ENCODE data around the gene GAS2L1.

- no peak for TF ChIP-seq CTCF (tag by site-specific recombination; IDR thresholded peaks at IDR 0.05)
- no peak for TF ChIP-seq ZNF274 (IDR thresholded peaks at IDR 0.05; ENCODE audit: low read length)
- TF ChIP-seq ZNF274 (tag by site-specific recombination; IDR thresholded peaks at IDR 0.05; ENCODE audit: borderline replicate concordance): no peak
- TF ChIP-seq, protein P1, sequence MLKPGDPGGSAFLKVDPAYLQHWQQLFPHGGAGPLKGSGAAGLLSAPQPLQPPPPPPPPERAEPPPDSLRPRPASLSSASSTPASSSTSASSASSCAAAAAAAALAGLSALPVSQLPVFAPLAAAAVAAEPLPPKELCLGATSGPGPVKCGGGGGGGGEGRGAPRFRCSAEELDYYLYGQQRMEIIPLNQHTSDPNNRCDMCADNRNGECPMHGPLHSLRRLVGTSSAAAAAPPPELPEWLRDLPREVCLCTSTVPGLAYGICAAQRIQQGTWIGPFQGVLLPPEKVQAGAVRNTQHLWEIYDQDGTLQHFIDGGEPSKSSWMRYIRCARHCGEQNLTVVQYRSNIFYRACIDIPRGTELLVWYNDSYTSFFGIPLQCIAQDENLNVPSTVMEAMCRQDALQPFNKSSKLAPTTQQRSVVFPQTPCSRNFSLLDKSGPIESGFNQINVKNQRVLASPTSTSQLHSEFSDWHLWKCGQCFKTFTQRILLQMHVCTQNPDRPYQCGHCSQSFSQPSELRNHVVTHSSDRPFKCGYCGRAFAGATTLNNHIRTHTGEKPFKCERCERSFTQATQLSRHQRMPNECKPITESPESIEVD (tag by site-specific recombination; IDR thresholded peaks at IDR 0.05): no peak
- no peak for TF ChIP-seq ZNF341 (tag by site-specific recombination; IDR thresholded peaks at IDR 0.05; ENCODE audit: low read depth)
- no peak for TF ChIP-seq ZSCAN23 (tag by site-specific recombination; IDR thresholded peaks at IDR 0.05)
- no peak for TF ChIP-seq ZNF302 (tag by site-specific recombination; IDR thresholded peaks at IDR 0.05; ENCODE audit: low read depth)
- no peak for TF ChIP-seq ZNF266 (tag by site-specific recombination; IDR thresholded peaks at IDR 0.05; ENCODE audit: low read depth)
- TF ChIP-seq ZNF404 (tag by site-specific recombination; IDR thresholded peaks at IDR 0.05): no peak
- TF ChIP-seq ZNF48 (tag by site-specific recombination; IDR thresholded peaks at IDR 0.05): no peak
These were observed 7.1 kb upstream of the GAS2L1 start for GRCh38 chr22:29299136-29299900.

All from HEK293 (cell line).